Measurements from ENCODE around the gene TRIM44.

DNA sequence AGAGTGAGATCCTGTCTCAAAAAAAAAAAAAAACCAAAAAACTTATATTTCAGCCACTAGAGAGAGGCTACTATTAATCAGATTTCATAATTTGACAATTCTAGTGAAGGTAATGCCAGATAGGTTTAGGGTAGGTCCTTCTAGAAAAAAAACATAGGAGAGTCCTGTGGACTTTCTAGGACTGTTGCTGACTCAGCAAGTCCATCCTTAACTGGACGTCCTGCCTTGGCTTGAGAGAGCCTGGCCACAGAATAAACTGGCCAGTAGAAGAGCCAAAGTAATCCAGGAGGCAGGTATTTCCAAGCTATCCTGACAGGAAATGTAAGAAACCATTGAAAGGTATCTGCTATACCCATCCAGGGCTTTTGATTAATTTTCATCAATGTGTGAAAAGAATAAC lies 64.6 kb downstream of the TRIM44 start:
- TF ChIP-seq, protein P1, sequence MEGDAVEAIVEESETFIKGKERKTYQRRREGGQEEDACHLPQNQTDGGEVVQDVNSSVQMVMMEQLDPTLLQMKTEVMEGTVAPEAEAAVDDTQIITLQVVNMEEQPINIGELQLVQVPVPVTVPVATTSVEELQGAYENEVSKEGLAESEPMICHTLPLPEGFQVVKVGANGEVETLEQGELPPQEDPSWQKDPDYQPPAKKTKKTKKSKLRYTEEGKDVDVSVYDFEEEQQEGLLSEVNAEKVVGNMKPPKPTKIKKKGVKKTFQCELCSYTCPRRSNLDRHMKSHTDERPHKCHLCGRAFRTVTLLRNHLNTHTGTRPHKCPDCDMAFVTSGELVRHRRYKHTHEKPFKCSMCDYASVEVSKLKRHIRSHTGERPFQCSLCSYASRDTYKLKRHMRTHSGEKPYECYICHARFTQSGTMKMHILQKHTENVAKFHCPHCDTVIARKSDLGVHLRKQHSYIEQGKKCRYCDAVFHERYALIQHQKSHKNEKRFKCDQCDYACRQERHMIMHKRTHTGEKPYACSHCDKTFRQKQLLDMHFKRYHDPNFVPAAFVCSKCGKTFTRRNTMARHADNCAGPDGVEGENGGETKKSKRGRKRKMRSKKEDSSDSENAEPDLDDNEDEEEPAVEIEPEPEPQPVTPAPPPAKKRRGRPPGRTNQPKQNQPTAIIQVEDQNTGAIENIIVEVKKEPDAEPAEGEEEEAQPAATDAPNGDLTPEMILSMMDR (conservative IDR thresholded peaks at IDR 0.05 in 1 of 2, IDR thresholded peaks at IDR 0.05 in 1 of 2; ENCODE audit: extremely low read depth in 1 of 2, insufficient read depth in 1 of 2, low read depth in 1 of 2, low read length in 2 of 2): no peak
- TF ChIP-seq EZH2 (IDR thresholded peaks at IDR 0.05; ENCODE audit: borderline replicate concordance, low read length): no peak
